Breast epithelium (tissue), 3 donors: Measurements from ENCODE around the gene SMC5.

Source experiments
- CTCF ChIP-seq, 3 donors: fragments of 450-650 bp; IDR thresholded peaks; one replicate each; pipeline ENCODE4 v1.5.1; 2016 to 2017; ENCODE audit warnings: antibody characterized with exemption in 3 of 3, mild to moderate bottlenecking in 3 of 3, moderate library complexity in 3 of 3
- POLR2A ChIP-seq: fragments of 450-650 bp; IDR thresholded peaks from one replicate; pipeline ENCODE4 v1.6.1; 2016; ENCODE audit warnings: antibody characterized with exemption, mild to moderate bottlenecking, moderate library complexity

DNA sequence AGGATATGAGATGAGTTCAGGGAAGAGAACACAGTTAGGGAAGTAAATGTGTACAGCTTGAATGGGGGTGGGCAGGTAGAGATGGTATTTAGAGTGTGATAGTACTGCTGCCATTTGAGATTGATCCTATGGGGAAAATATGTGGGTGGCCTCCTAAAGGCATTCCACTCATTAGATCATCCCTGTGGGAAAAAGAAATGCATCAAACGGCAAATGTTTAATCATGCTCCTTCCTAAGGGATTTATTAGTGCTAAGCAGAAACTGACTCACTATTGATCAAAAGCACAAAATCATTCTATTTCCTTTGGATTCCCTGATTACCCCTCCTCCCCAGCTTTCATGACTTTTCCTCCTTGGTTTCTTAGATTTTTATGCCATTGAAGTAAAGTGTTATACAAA lies 36.4 kb upstream of the SMC5 start:
- TF ChIP-seq CTCF (IDR thresholded peaks at IDR 0.05) (no peak), POLR2A (no peak)
